GM21390 (cell line): ENCODE measurements around the gene GARIN6.
"Not testable (repeated sequence)": the region's sequence is repeated elsewhere in the genome, so short reads cannot be mapped to it uniquely, and the experiment has no call there.

Experiments used
- ATAC-seq: cut with Tn5 transposase; IDR thresholded peaks from one replicate; pipeline ENCODE4 v1.9.1; 2021; ENCODE audit not compliant: unreplicated experiment

GARIN6 gene

GRCh38 chr12:99647453-99647852 is at the start of gene GARIN6:
Gene GARIN6, plus strand, starts transcription at chr12:99647753. Its CDS starts 422 bp downstream, at chr12:99648175.
- ATAC-seq, result no peak

DNA sequence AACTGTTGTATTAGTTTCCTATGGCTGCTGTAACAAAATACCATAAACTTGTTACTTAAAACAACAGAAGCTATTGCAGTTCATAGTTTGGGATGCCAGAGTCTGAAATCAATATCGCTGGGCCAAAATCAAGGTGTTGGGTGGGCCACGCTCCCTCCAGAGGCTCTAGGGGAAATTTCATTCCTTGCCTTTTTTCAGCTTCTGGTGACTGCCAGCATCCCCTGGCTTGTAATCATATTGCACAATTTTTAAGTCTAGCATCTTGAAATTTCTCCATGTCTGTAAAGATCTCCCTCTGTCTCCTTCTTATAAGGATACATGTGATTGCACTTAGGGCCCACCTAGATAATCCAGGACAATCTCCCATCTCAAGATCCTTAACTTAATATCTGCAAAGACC is 48.8 kb upstream of the GARIN6 start:
- ATAC-seq, result no peak

- no peak for ATAC-seq
Measured at GRCh38 chr12:99600388-99600787, 47.2 kb upstream of the GARIN6 start.

DNA sequence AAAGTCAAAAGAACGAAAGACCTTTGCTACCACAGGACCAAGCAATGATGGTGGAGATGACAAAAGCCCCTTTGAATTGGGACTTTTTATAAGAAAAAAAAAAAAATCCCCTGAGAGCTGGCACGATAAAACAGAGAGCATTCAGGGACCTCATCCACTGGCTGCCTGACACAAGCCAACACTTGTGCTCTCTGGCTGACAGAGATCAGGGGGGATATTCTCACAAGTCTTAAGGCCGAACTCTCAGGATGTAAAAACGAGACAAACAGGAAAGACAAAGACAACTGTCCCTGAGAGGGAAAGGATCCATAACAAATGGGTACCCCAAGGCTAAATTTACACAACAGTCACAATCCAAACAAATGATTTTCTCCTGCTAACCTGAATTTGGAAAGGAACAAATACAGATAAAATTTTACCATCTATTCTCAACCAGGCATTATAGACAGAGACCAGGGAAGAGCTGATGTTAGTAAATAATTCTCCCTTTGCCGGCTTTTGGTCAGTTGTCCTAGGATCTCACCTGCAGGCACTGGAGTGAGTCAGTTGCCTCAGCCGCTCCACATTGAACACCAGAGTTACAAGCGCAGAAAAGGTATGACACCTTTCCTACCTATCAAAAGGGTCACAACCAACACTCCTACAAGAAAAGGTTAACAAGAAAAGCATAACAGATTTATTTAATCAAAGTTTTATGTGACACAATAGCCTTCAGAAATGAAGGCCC is 37.9 kb upstream of the GARIN6 start:
- ATAC-seq, result no peak

- no peak for ATAC-seq
Measured at GRCh38 chr12:99611117-99611516, 36.4 kb upstream of the GARIN6 start.

DNA sequence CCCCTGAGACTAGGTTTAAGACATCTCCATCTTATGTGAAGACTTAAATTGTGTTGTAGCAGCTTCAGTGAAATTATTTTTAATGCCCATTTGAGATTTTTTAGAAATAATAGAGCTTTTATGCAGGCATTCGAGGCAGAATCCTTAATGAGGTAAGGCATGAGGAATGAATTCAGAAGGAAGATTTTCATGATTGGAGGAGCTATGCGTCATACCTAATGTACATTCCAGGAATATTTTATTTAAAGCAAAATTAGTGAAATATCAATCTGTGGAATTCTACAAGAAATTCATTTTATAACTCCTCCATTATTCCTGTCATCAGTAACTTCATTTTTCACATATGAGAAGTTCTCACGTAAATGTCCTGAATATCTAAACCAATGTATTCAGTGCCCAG is 36.0 kb upstream of the GARIN6 start:
- ATAC-seq, result no peak

DNA sequence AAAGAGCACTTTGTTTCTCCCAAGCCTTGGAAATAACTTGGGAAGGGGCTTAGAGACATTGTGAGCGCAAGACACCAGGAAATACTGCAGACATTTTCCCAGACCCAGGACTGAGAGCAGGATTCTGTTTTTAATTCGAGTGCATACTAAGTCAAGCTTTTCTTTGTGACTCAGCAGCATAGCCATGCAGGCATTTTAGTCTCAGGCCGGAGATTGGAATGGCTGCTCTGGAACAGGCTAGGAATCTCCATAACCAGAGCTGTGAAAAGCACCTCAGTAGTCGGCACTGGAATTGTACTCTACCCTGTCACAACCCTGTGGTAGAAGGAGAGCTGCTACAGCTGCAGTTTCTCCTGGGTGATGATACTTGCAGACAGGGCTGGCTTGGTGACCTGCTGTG is 28.9 kb upstream of the GARIN6 start:
- no peak for ATAC-seq

GRCh38 chr12:99619389-99620158 is 28.0 kb upstream of the GARIN6 start:
- ATAC-seq, result peak; percentile 90

DNA sequence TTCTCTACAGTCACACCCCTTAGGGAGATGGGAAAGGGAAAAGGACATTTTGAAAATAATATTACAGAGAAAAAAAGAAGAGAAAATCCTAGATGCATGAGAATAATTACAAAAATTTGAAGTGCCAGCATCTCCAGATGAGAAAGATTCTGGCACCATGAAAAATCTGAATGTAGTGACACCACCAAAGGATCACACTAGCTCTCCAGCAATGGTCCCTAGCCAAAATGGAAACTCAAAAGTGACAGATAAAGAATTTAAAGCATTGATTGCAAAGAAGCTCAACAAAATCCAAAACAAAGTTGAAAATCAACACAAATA is 27.4 kb upstream of the GARIN6 start:
- no peak for ATAC-seq

- ATAC-seq, result not testable (repeated sequence)
Measured at GRCh38 chr12:99624591-99624990, 23.0 kb upstream of the GARIN6 start.

DNA sequence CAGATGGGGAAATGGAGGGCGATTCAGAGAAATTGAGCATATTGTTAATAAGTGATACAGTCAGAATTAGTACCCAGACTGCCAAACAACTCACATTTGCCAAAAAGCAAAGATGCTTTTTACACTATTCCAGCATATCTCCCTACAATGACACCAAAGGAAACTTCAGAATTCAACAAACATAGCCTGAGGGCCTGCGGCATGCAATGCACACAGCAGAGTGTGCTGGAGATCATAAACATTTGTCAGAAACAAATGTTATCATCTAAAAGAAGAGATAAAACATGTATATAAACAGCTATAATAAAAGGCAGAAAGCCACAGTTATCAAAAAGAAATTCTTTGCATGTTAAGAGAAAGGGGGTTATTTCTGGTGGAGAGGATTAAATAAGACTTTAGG is 20.1 kb upstream of the GARIN6 start:
- ATAC-seq, result no peak

- no peak for ATAC-seq
Measured at GRCh38 chr12:99644629-99645028, 2.9 kb upstream of the GARIN6 start.

GRCh38 chr12:99648183-99648582 is 630 bp downstream of the GARIN6 start:
- ATAC-seq, result no peak

DNA sequence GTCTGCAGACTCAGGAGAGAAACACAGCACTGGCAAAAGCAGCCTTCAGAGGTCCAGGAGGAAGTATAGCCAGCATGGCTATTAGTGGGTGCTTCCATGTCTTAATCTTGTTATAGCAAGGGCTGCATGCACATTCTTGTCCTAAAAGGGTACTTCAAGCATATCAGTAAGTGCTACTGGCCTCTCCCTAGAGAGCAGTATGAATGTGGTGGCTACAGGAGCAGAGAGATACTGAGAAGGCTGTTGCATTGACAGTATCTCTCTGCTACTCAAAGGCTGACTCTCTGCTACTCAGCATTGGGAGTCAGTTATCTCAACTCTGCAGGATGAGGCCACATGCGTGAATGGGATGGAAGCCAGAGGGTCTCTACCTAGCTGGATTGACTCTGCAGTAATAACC is 2.0 kb downstream of the GARIN6 start:
- no peak for ATAC-seq

DNA sequence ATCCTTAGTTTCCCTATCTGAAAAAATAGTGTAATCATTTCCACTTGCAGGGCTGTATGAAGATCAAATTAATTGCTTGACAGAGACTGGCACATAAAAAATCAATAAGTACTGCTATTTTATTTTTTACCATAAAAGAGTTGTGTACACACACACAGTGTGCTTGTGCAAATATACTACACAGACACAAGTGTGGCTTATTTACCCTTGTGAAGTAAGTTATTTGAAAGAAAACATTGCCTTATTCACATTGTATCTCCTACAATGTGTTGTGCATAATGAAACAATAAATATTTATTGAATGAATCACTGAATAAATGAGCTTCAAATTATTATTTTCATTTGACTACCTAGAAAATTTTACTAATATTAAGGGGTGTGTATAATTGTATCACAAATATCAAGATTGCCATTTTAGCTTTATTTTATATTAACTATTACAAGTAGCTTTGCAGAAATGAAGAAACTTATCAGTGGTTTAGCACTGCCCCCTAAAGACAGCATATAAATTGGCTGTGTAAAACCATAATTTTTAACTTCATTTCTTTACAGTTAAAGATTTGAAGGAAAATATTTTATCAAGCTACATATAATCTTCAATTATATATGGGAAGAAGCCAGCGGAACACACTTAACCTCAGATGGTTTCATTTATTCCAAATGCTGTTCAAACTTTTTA is 11.3 kb downstream of the GARIN6 start:
- ATAC-seq, result no peak

- ATAC-seq, result no peak
Measured at GRCh38 chr12:99670635-99671034, 23.1 kb downstream of the GARIN6 start.

- no peak for ATAC-seq
Measured at GRCh38 chr12:99680276-99680675, 32.7 kb downstream of the GARIN6 start.

- ATAC-seq, result no peak
Measured at GRCh38 chr12:99686142-99686541, 38.6 kb downstream of the GARIN6 start.

- no peak for ATAC-seq
Measured at GRCh38 chr12:99695050-99695449, 47.5 kb downstream of the GARIN6 start.
